Activated T-cell treated with anti-CD3 and anti-CD28 coated beads, Interleukin-2, amount 50 U/mL, for 4 hours (primary cell): Measurements from ENCODE around the gene VAPA. TPM values are rescaled to one million over a fixed set of nuclear protein-coding genes. Genes with fewer than 3 reads are reported as not detected.
A peak's percentile ranks its signal among the peaks of the same experiment; 100 is the strongest.

Source experiments
- ATAC-seq, 2 donors: fragments of 200-7000 bp; cut with Tn5 transposase; one replicate each; pipeline ENCODE4 v1.10.0; 2021
- DNase-seq: peaks from one replicate; pipeline ENCODE4 v3.0.0-alpha.2; 2020
- H3K27me3 Mint-ChIP-seq: one replicate; pipeline ENCODE4 v1.8.0; 2021; ENCODE audit warnings: low read depth, mixed read lengths
- H3K36me3 Mint-ChIP-seq: one replicate; pipeline ENCODE4 v1.8.0; 2022; ENCODE audit warnings: mixed read lengths; ENCODE audit not compliant: insufficient read depth
- H3K4me1 Mint-ChIP-seq: one replicate; pipeline ENCODE4 v1.8.0; 2021; ENCODE audit warnings: low read depth, mixed read lengths
- H3K4me3 Mint-ChIP-seq: one replicate; pipeline ENCODE4 v1.8.0; 2021; ENCODE audit warnings: mild to moderate bottlenecking, moderate library complexity, mixed read lengths
- H3K9me3 Mint-ChIP-seq: one replicate; pipeline ENCODE4 v1.8.0; 2021; ENCODE audit warnings: mixed read lengths
- total RNA-seq, 3 donors: library from RNA; stranded (reverse); gene quantifications; one replicate each; pipeline ENCODE4 v1.2.1, GENCODE V29; 2021

Gene VAPA
- total RNA-seq, 3 donors from 2014 or later = 220 to 245 (median 229) TPM

- Mint-ChIP-seq H3K9me3 (no peaks in the 10 kb centered on the region), H3K4me1 (peaks cover 2% of the 10 kb centered on the region), H3K4me3 (no peak overlapping the region), H3K36me3 (peaks cover 29% of the 10 kb centered on the region), H3K27me3 (no peaks in the 10 kb centered on the region)
- DNase-seq (no peak), ATAC-seq (no peak)
These were observed 36.6 kb downstream of the VAPA start for GRCh38 chr18:9950289-9951016.

DNA sequence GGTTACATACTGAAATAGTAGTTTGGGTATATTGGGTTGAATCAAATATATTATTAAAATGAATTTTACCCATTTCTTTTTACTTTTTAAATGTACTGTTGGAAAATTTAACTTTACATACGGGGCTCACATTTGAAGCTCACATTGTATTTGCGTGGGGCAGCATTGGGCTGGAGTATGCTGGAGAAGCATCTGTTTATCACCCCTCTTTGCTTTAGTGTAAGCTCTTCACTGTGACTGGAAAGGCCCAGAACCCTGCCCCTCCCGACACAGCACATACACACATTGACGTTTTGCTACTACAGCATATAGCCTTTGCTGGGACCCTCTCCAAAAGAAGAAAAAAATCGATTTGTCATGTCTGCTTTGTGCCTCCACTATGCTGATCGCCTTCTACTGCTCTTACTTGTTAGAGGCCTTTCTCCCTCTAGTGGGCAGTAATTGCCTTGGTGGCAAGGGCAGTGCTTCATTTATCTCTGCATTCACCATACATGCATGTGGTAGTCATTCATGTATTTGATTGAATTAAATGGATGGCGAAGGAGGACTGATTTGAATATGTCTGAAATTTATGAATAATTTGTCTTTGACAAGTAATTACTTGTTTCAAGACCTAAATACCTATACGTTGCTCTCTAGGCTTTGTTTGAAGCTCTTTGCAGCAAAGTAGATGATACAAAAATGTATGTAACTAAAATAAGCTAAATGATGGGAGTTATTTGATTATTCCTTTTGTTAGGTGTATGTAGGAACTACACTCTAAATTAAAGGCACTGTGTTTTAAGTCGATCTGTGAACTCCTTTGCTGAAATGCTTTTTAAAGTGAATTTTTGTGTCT, 37.4 kb downstream of the VAPA start:
- H3K9me3 Mint-ChIP-seq = no peaks in the 10 kb centered on the region
- H3K36me3 Mint-ChIP-seq = peaks cover 30% of the 10 kb centered on the region
- no peak overlapping the region for H3K4me3 Mint-ChIP-seq
- DNase-seq (no peak), ATAC-seq (peak in 1 of 2 donors; percentile 69)
- H3K4me1 Mint-ChIP-seq = peaks cover 2% of the 10 kb centered on the region
- H3K27me3 Mint-ChIP-seq = no peaks in the 10 kb centered on the region

GRCh38 chr18:9952633-9953416, 39.0 kb downstream of the VAPA start:
- Mint-ChIP-seq H3K27me3 (no peaks in the 10 kb centered on the region), H3K9me3 (no peaks in the 10 kb centered on the region), H3K4me3 (no peak overlapping the region), H3K4me1 (peaks cover 2% of the 10 kb centered on the region), H3K36me3 (peaks cover 26% of the 10 kb centered on the region)
- DNase-seq = no peak
- ATAC-seq = no peak

GRCh38 chr18:9958861-9959399, 45.1 kb downstream of the VAPA start:
- H3K27me3 Mint-ChIP-seq = no peaks in the 10 kb centered on the region
- ATAC-seq = no peak
- no peak for DNase-seq
- no peaks in the 10 kb centered on the region for H3K9me3 Mint-ChIP-seq
- H3K4me1 Mint-ChIP-seq = peaks cover 10% of the 10 kb centered on the region
- H3K36me3 Mint-ChIP-seq = peaks cover 10% of the 10 kb centered on the region
- no peak overlapping the region for H3K4me3 Mint-ChIP-seq

DNA sequence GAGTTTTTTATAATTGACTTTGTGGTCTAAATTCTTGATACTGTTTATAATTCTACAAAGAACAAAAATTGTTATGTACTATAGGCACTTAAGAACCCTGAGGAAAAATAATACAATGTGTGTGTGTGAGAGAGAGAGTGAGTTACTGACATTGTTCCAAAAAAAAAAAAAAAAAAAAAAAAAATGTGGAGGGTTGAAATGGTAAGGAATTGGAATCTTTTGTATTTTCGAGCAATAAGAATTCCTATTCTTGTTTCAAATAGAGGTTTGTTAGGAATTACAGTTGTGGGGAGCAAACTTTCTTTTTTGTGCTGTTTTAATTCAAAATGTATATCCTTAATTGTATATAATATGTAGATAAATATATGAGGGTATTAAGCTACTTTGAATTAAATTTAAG, 45.7 kb downstream of the VAPA start:
- Mint-ChIP-seq H3K4me3 (no peak overlapping the region), H3K4me1 (peaks cover 10% of the 10 kb centered on the region), H3K36me3 (peaks cover 7% of the 10 kb centered on the region), H3K9me3 (no peaks in the 10 kb centered on the region), H3K27me3 (no peaks in the 10 kb centered on the region)
- no peak for ATAC-seq
- DNase-seq = no peak

DNA sequence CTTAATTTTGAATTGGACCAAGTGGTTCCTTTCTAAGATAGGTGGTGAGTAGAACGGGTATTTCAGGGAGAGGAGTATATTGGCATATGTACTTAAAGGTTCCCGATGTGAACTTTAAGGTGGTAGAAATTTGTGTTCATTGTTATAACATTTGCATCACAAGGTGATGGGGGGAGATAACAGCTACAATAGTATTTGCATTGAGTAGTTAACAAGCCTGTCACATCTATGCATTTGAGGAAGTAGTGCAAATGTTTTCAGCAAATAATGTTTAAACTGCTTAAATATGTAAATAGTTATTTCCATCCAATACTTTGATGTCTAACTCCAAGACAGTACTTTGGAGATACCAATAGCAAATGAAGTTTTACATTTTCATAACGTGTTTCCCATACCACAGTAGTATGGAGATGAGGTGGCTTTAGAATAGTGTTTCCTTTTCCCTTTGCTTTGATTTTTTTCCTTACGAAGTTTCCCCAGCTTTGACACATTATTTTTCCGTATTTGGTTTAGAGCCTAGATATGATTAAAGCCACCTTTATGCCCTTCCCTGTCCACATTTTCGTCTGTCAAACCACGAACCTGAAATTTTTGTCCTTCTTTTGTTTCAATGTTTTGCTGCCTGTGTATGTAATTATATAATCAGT, 46.6 kb downstream of the VAPA start:
- H3K27me3 Mint-ChIP-seq = no peaks in the 10 kb centered on the region

GRCh38 chr18:9961041-9961440, 47.2 kb downstream of the VAPA start:
- H3K36me3 Mint-ChIP-seq = peaks cover 3% of the 10 kb centered on the region
- H3K27me3 Mint-ChIP-seq = no peaks in the 10 kb centered on the region
- H3K4me1 Mint-ChIP-seq = peaks cover 15% of the 10 kb centered on the region
- ATAC-seq (no peak), DNase-seq (no peak)
- H3K4me3 Mint-ChIP-seq = no peak overlapping the region
- H3K9me3 Mint-ChIP-seq = no peaks in the 10 kb centered on the region

More for the DNA sequence above, 46.6 kb downstream of the VAPA start:
- peaks cover 7% of the 10 kb centered on the region for H3K36me3 Mint-ChIP-seq
- no peaks in the 10 kb centered on the region for H3K9me3 Mint-ChIP-seq
- DNase-seq (no peak), ATAC-seq (no peak)
- H3K4me1 Mint-ChIP-seq = peaks cover 10% of the 10 kb centered on the region
- H3K4me3 Mint-ChIP-seq = no peak overlapping the region

DNA sequence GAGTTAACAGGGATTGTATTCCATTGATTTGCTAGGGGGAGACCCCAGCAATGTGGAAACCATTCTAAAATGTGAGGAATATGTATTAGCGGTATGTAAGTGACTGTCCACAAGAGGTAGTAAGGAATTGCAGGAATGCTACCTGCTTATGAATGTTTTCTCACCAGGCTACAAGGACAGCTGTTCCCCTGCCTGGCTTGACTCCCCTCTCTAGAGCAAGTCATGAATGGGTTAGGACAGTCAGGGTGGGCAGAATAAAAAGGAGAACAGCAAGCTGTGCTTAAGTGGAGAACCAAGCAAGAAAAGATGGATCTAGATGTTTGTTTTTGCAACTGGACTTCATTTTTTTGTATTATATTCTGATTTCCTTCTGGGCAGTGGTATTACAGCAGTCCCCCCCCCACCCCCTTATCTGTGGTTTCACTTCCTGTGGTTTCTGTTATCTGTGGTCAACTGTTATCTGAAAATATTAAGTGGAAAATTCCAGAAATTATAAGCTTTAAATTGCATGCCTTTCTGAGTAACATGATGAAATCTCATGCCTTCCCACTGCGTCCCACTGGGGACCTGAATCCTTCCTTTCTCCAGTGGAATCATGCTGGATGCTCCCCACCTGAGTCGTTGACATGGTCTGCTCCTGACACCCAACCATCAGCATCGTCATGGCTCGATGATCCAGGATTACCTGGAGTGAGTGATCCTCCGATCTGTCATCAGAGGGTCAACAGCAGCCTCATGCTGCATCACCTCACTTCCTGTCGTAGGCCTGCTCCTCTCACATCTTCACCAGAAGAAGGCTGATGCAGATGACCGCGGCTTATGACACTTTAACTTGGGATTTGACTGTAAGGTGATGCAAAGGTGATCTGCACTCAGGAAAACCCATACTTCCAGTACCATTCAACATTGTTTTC, 52.2 kb downstream of the VAPA start:
- H3K27me3 Mint-ChIP-seq = peaks cover 36% of the 10 kb centered on the region
- H3K4me3 Mint-ChIP-seq = no peak overlapping the region
- H3K9me3 Mint-ChIP-seq = no peaks in the 10 kb centered on the region
- peak in 1 of 2 donors; percentile 34 for ATAC-seq
- no peaks in the 10 kb centered on the region for H3K36me3 Mint-ChIP-seq
- no peak for DNase-seq
- H3K4me1 Mint-ChIP-seq = peaks cover 20% of the 10 kb centered on the region

DNA sequence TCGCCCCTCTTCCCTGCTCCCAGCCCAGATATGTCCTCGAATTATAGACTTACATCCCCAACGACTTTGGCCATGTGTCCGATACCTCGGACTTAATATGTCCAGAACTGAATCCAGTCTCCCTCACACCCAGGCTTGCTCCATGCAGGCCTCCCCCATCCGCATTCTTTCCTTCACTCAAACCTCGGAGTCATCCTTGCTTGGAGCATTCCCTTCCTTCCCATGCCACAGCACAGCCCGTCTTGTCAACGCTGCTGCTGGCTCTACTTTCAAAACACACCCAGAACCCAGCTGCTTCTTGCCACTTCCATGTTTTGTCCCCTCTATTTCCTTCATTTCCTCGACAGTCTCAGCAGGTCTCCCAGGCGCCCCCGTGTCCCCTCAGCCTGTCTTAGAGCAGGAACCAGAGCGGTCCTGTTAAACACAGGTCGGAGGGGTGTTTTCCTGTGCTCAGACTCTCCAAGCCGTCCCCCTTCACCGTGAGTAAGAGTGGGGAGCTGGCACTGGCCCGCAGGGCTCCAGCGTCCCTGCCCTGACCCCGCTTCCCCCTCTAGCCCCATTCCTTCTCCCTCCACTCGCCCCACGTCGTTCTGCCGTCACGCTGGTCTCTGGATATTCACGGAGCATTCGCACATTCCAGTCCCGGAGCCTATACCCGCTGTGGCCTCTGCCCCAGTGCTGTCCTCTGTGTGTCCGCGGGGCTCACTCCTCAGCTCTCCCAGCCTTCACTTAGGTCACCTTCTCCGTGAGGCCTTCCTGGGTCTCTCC, 54.4 kb downstream of the VAPA start:
- DNase-seq (no peak), ATAC-seq (no peak)
- Mint-ChIP-seq H3K27me3 (peaks cover 40% of the 10 kb centered on the region), H3K4me1 (peaks cover 19% of the 10 kb centered on the region), H3K4me3 (no peak overlapping the region), H3K36me3 (no peaks in the 10 kb centered on the region), H3K9me3 (no peaks in the 10 kb centered on the region)

GRCh38 chr18:9969247-9969646, 55.4 kb downstream of the VAPA start:
- ATAC-seq (no peak), DNase-seq (no peak)
- Mint-ChIP-seq H3K4me1 (peaks cover 19% of the 10 kb centered on the region), H3K36me3 (no peaks in the 10 kb centered on the region), H3K9me3 (no peaks in the 10 kb centered on the region), H3K27me3 (peaks cover 40% of the 10 kb centered on the region), H3K4me3 (no peak overlapping the region)

GRCh38 chr18:9971313-9971920, 57.6 kb downstream of the VAPA start:
- H3K4me3 Mint-ChIP-seq = no peak overlapping the region
- H3K4me1 Mint-ChIP-seq = peaks cover 10% of the 10 kb centered on the region
- ATAC-seq = no peak
- H3K36me3 Mint-ChIP-seq = no peaks in the 10 kb centered on the region
- peak; percentile 60 for DNase-seq
- H3K9me3 Mint-ChIP-seq = peaks cover 9% of the 10 kb centered on the region
- H3K27me3 Mint-ChIP-seq = peaks cover 40% of the 10 kb centered on the region

DNA sequence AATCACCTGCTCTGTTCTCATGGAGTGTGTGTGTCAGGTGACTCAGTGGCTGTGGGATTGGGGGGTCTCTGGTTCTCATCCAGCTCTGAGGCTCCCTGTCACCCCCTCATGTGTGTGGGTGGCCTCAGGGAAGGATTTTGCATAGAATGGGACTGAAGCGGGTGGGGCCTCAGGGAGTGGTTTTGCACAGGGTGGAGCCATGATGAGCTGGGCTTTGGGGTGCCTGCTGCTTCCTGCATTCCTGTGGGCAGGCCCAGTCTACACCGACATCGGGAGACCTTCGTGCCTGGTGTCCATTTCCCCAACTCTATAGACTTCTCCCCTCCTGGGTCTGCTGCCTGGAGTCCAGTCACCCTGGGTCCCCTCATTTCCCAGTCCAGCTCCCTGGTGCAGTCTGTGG, 59.7 kb downstream of the VAPA start:
- Mint-ChIP-seq H3K27me3 (peaks cover 28% of the 10 kb centered on the region), H3K4me3 (no peak overlapping the region), H3K9me3 (peaks cover 14% of the 10 kb centered on the region), H3K4me1 (peaks cover 6% of the 10 kb centered on the region), H3K36me3 (no peaks in the 10 kb centered on the region)
- DNase-seq = no peak
- ATAC-seq = no peak
